K562 (cell line): ENCODE data around the gene ADAM8. TPM values are rescaled to one million over a fixed set of nuclear protein-coding genes. Genes with fewer than 3 reads are reported as not detected.

ENCODE experiments used
- ATAC-seq: fragments of 200-7000 bp; cut with Tn5 transposase; 3 replicates; pipeline ENCODE4 v1.9.1; 2020; ENCODE audit warnings: moderate library complexity
- BruUV-seq: library from RNA; stranded (reverse); fragments of 400-500 nt; replicated peaks from 2 replicates; lab custom pipeline; 2021; lab: Mats Ljungman, UMichigan
- CTCF ChIA-PET: fragments of 300-600 bp; formaldehyde crosslinking; extraction: SDS; loops from one replicate; lab custom pipeline; 2021; ENCODE audit warnings: low intra/inter-chr PET ratio; lab: Yijun Ruan, JAX
- POLR2A ChIA-PET: fragments of 300-600, 350-650 bp; sonication (Branson Sonifier 250); formaldehyde crosslinking; extraction: SDS; loops from one replicate; lab custom pipeline; 2021; ENCODE audit warnings: antibody characterized with exemption, inconsistent platforms; lab: Yijun Ruan, JAX
- DNase-seq, 4 experiments: peaks; one replicate each; pipeline versions ENCODE4 v3.0.0 to v3.0.0-alpha.2; 2011 to 2018; ENCODE audit warnings: low spot score in 3 of 4, mixed read lengths in 3 of 4; ENCODE audit errors: extremely low read depth in 1 of 4
- FAIRE-seq: peaks from 2 replicates; lab custom pipeline; 2011; peaks lifted over from hg19 to GRCh38; lab: Jason Lieb, UNC
- H2AFZ ChIP-seq: 2 replicates; pipeline ENCODE4 v1.6.0; 2011; ENCODE audit warnings: low read depth, low read length, control low read depth, inconsistent platforms
- H3K27ac ChIP-seq: fragments of 200-600 bp; 3 replicates; pipeline ENCODE4 v1.8.0; 2011; ENCODE audit warnings: low read depth, mild to moderate bottlenecking, control low read depth, inconsistent platforms, low read length, moderate library complexity, mixed read lengths; ENCODE audit errors: extremely low read depth
- H3K27me3 ChIP-seq, 2 experiments: fragments of 300-600 bp in 1 of 2; 2 replicates in 1 of 2; 3 replicates in 1 of 2; pipeline versions ENCODE4 v1.6.0 to v1.8.0; 2011; ENCODE audit warnings: inconsistent platforms in 2 of 2, low read length in 2 of 2, mild to moderate bottlenecking in 1 of 2, mixed read lengths in 1 of 2, moderate library complexity in 1 of 2; ENCODE audit not compliant: control insufficient read depth in 2 of 2, insufficient read depth in 2 of 2
- H3K36me3 ChIP-seq: fragments of 300-600 bp; 3 replicates; pipeline ENCODE4 v1.8.0; 2011; ENCODE audit warnings: mild to moderate bottlenecking, low read length, inconsistent platforms; ENCODE audit not compliant: control insufficient read depth, insufficient read depth
- H3K4me1 ChIP-seq, 2 experiments: fragments of 200-600 bp in 1 of 2; replicated peaks in 1 of 2; 2 replicates in 1 of 2; 3 replicates in 1 of 2; pipeline versions ENCODE4 v1.5.1 to v1.8.0; 2011; ENCODE audit warnings: inconsistent platforms in 2 of 2, low read length in 2 of 2, mild to moderate bottlenecking in 1 of 2, mixed read lengths in 1 of 2, moderate library complexity in 1 of 2; ENCODE audit not compliant: control insufficient read depth in 2 of 2, insufficient read depth in 2 of 2
- H3K4me2 ChIP-seq: 2 replicates; pipeline ENCODE4 v1.6.1; 2011; ENCODE audit warnings: low read length, control low read depth, inconsistent platforms, mixed read lengths; ENCODE audit not compliant: insufficient read depth
- H3K4me3 ChIP-seq: fragments of 200-600 bp; sonication (generic), shearing (Covaris generic); 2 replicates; pipeline ENCODE4 v1.5.1; 2016; ENCODE audit warnings: control low read depth, inconsistent platforms
- H3K79me2 ChIP-seq: fragments of 200-600 bp; 3 replicates; pipeline ENCODE4 v1.8.0; 2011; ENCODE audit warnings: low read length, inconsistent platforms; ENCODE audit not compliant: control insufficient read depth, insufficient read depth
- H3K9ac ChIP-seq, 2 experiments: 2 replicates each; pipeline versions ENCODE4 v1.6.0 to v1.6.1; 2011; ENCODE audit warnings: low read depth in 2 of 2, low read length in 2 of 2, control low read depth in 1 of 2, inconsistent platforms in 1 of 2, mild to moderate bottlenecking in 1 of 2, mixed read lengths in 1 of 2; ENCODE audit not compliant: insufficient read depth in 1 of 2
- H3K9me1 ChIP-seq: one replicate; pipeline ENCODE4 v1.6.0; 2011; ENCODE audit warnings: inconsistent platforms, mild to moderate bottlenecking, low read length, moderate library complexity; ENCODE audit not compliant: control insufficient read depth, insufficient read depth
- H3K9me3 ChIP-seq: replicated peaks from 2 replicates; pipeline ENCODE4 v1.5.1; 2011; ENCODE audit warnings: low read depth, low read length, inconsistent platforms; ENCODE audit not compliant: control insufficient read depth, insufficient read depth
- H4K20me1 ChIP-seq: replicated peaks from 2 replicates; pipeline ENCODE4 v1.6.1; 2011; ENCODE audit warnings: low read length, inconsistent platforms, mixed read lengths; ENCODE audit not compliant: control insufficient read depth, insufficient read depth
- ELF2 ChIP-seq: fragments of 250-450 bp; sonication (Bioruptor Pico); IDR thresholded peaks from 2 replicates; pipeline ENCODE4 v1.5.0; 2021; ENCODE audit warnings: mild to moderate bottlenecking
- FOXA1 ChIP-seq: fragments of 450-650 bp; IDR thresholded peaks from 2 replicates; pipeline ENCODE4 v1.6.1; 2016; ENCODE audit warnings: mild to moderate bottlenecking, borderline replicate concordance
- HNRNPLL ChIP-seq: fragments of 200-400 bp; formaldehyde crosslinking; IDR thresholded peaks from 2 replicates; pipeline ENCODE4 v1.6.1; 2017; ENCODE audit warnings: low read length, low read depth, mild to moderate bottlenecking; ENCODE audit not compliant: poor library complexity, severe bottlenecking
- HNRNPUL1 ChIP-seq: fragments of 200-400 bp; formaldehyde crosslinking; IDR thresholded peaks from 2 replicates; pipeline ENCODE4 v1.6.1; 2017; ENCODE audit warnings: low read length
- LARP7 ChIP-seq: fragments of 450-650 bp; IDR thresholded peaks from 2 replicates; pipeline ENCODE4 v1.6.1; 2016
- MCM7 ChIP-seq, 2 experiments: fragments of 450-650 bp; IDR thresholded peaks; 2 replicates each; pipeline ENCODE4 v1.6.1; 2016 to 2018
- NCOA4 ChIP-seq: fragments of 450-650 bp; IDR thresholded peaks from 2 replicates; pipeline ENCODE4 v1.6.1; 2018; ENCODE audit warnings: mild to moderate bottlenecking; ENCODE audit not compliant: partially characterized antibody
- SREBF1 ChIP-seq: fragments of 150-350 bp; IDR thresholded peaks from 2 replicates; pipeline ENCODE4 v1.6.1; 2014; ENCODE audit warnings: antibody characterized with exemption, low read depth, low read length, borderline replicate concordance
- ZKSCAN3 ChIP-seq: fragments of 250-450 bp; sonication (Bioruptor Pico); IDR thresholded peaks from 2 replicates; pipeline ENCODE4 v1.4.0; 2020
- ZNF134 ChIP-seq: fragments of 250-450 bp; sonication (Bioruptor Pico); conservative IDR thresholded peaks from 2 replicates; pipeline ENCODE4 v1.4.0; 2020
- ZNF24 ChIP-seq: fragments of 450-650 bp; IDR thresholded peaks from 2 replicates; pipeline ENCODE4 v1.6.1; 2016
- WGBS: fragments of 100-300 bp; shearing (Covaris generic); methylation state at CpG from one replicate; pipeline ENCODE4 v1.1.6; 2016; ENCODE audit warnings: low coverage, mixed read lengths; ENCODE audit not compliant: insufficient coverage; ENCODE audit errors: missing lambda C conversion rate; 5-methylcytosine and 5-hydroxymethylcytosine counted together
- in situ Hi-C: fragments of 300-500 bp; cut with MboI; formaldehyde crosslinking; loops from 4 replicates; pipeline ENCODE4 v1.15.0; 2018; ENCODE audit warnings: inconsistent platforms, mixed read lengths
- intact Hi-C: fragments of 100-400 bp; cut with micrococcal nuclease; formaldehyde crosslinking; loops from 2 replicates; pipeline ENCODE4 v1.14.2; 2022
- polyA plus RNA-seq, 8 experiments: library from polyadenylated mRNA; depleted of rRNA in 4 of 8; stranded (reverse) in 5 of 8; unstranded in 3 of 8; fragments of >200 nt; fragmentation: Nextera tagmentation in 2 of 8; fragmentation: Illumina TruSeq in 1 of 8; extraction: Ambion mirVana in 2 of 8; extraction: Trizol in 1 of 8; gene quantifications; 2 replicates each; pipeline versions ENCODE4 v1.2.1 to v1.2.3, GENCODE V29; 2011 to 2014; ENCODE audit warnings: inconsistent platforms in 1 of 8, missing spikeins in 1 of 8
- total RNA-seq, 7 experiments: library from RNA; depleted of rRNA in 6 of 7; stranded (reverse); fragments of >200 nt in 6 of 7; fragmentation: Illumina TruSeq in 2 of 7; extraction: Trizol in 2 of 7; gene quantifications; 2 replicates each; pipeline versions ENCODE4 v1.2.1 to v1.2.3, GENCODE V29; 2011 to 2021; ENCODE audit warnings: low replicate concordance in 1 of 7
- TF ChIP-seq, protein P1 (sequence below): sonication (generic); formaldehyde crosslinking; IDR thresholded peaks from 2 replicates; pipeline ENCODE4 v1.9.0; 2022; ENCODE audit warnings: mild to moderate bottlenecking, missing genetic modification reagents
- TF ChIP-seq, protein P2 (sequence below): sonication (generic); formaldehyde crosslinking; IDR thresholded peaks from 2 replicates; pipeline ENCODE4 v1.8.1; 2022; ENCODE audit warnings: missing genetic modification reagents
- TF ChIP-seq, protein P3 (sequence below): sonication (generic); IDR thresholded peaks from 2 replicates; pipeline ENCODE4 v1.6.1; 2016
- TF ChIP-seq, protein P4 (sequence below): sonication (generic); formaldehyde crosslinking; IDR thresholded peaks from 2 replicates; pipeline ENCODE4 v1.8.0; 2022; ENCODE audit warnings: mild to moderate bottlenecking, missing genetic modification reagents
- TF ChIP-seq, protein P5 (sequence below): sonication (generic); formaldehyde crosslinking; IDR thresholded peaks from 2 replicates; pipeline ENCODE4 v1.4.0; 2020; ENCODE audit warnings: mild to moderate bottlenecking, missing genetic modification reagents

ADAM8 gene
- total and polyA plus RNA-seq, 9 of the 15 experiments (the other 6 are each of a cell fraction or from before 2014, with no cell fraction given) = 0.07 to 7.0 (median 1.1) TPM

DNA sequence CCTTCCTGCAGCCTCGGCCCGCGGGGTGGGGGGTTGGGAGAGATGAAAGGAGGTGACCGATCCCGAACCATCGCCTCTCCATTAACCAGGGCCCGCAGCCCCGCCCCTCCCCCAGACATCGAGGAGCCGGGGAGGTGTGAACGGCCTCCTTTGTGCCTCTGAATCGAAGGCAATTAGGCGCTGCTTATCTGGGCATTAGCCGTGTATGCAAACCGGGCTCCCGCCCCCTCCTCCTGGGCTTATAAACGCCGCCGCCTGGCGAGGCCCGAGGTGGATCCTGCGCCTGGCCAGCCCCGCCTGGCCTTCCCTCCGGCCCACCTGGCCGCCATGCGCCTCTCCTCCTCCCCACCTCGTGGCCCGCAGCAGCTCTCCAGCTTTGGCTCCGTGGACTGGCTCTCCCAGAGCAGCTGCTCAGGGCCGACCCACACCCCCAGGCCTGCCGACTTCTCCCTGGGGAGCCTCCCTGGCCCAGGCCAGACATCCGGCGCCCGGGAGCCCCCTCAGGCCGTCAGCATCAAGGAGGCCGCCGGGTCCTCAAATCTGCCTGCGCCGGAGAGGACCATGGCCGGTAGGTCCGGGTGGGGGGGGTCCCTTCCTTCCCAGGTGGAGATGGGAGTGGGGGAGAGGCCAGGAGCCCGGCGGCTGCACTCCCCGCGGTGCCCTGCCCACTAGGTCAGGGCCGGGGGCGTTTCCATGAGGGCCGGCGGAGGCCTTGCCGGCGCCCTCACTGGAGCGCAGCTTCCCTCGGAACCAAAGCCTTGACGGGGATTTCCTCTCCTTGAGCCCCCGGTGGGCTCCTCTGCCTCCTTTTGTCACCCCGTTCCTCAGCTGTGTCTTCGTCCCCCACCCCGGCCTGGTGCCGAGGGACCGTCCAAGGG is 38.8 kb downstream of the ADAM8 start, which contains the start of gene VENTX:
VENTX (plus strand) TSS at position 268 of the 878 bp plus-strand sequence; CDS start at position 328, 60 bp downstream.
- Histone ChIP-seq H3K9ac (no peak within 1 kb of the TSS), H4K20me1 (no peaks in the 10 kb centered on the region), H2AFZ (no peak within 1 kb of the TSS), H3K4me3 (no peak within 1 kb of the TSS), H3K9me1 (no peaks in the 10 kb centered on the region), H3K79me2 (no peaks in the 10 kb centered on the region), H3K9me3 (no peaks in the 10 kb centered on the region), H3K4me1 (peaks cover under 1 to 52% of the 10 kb centered on the region in 2 experiments), H3K36me3 (no peaks in the 10 kb centered on the region), H3K4me2 (no peak within 1 kb of the TSS), H3K27ac (no peak within 1 kb of the TSS), H3K27me3 (no peaks in the 10 kb centered on the region)
- ChIA-PET CTCF (no interaction called here), POLR2A (no interaction called here)
- no peak for DNase-seq
- in situ Hi-C loops = no loop called here
- no TSS peak for BruUV-seq
- no peak for ATAC-seq
- WGBS = 42% methylated on average over 8 of the region's 60 CpGs
- no peak for FAIRE-seq
- intact Hi-C loops = no loop called here
- TF ChIP-seq SREBF1 = no peak
- no peak for TF ChIP-seq ZNF134 (CRISPR knock-in tag)
- no peak for TF ChIP-seq NCOA4
- no peak for TF ChIP-seq ZNF24
- TF ChIP-seq, protein P1, sequence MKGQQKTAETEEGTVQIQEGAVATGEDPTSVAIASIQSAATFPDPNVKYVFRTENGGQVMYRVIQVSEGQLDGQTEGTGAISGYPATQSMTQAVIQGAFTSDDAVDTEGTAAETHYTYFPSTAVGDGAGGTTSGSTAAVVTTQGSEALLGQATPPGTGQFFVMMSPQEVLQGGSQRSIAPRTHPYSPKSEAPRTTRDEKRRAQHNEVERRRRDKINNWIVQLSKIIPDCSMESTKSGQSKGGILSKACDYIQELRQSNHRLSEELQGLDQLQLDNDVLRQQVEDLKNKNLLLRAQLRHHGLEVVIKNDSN = no peak
- no peak for TF ChIP-seq HNRNPLL
- TF ChIP-seq, protein P2, sequence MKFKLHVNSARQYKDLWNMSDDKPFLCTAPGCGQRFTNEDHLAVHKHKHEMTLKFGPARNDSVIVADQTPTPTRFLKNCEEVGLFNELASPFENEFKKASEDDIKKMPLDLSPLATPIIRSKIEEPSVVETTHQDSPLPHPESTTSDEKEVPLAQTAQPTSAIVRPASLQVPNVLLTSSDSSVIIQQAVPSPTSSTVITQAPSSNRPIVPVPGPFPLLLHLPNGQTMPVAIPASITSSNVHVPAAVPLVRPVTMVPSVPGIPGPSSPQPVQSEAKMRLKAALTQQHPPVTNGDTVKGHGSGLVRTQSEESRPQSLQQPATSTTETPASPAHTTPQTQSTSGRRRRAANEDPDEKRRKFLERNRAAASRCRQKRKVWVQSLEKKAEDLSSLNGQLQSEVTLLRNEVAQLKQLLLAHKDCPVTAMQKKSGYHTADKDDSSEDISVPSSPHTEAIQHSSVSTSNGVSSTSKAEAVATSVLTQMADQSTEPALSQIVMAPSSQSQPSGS (CRISPR knock-in tag) = no peak
- TF ChIP-seq, protein P3, sequence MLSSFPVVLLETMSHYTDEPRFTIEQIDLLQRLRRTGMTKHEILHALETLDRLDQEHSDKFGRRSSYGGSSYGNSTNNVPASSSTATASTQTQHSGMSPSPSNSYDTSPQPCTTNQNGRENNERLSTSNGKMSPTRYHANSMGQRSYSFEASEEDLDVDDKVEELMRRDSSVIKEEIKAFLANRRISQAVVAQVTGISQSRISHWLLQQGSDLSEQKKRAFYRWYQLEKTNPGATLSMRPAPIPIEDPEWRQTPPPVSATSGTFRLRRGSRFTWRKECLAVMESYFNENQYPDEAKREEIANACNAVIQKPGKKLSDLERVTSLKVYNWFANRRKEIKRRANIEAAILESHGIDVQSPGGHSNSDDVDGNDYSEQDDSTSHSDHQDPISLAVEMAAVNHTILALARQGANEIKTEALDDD = no peak
- no peak for TF ChIP-seq ELF2 (CRISPR knock-in tag)
- no peak for TF ChIP-seq FOXA1
- TF ChIP-seq LARP7 = no peak
- no peak for TF ChIP-seq MCM7 (IDR thresholded peaks at IDR 0.05)
- TF ChIP-seq HNRNPUL1 = no peak
- TF ChIP-seq ZKSCAN3 (CRISPR knock-in tag) = no peak
- TF ChIP-seq, protein P4, sequence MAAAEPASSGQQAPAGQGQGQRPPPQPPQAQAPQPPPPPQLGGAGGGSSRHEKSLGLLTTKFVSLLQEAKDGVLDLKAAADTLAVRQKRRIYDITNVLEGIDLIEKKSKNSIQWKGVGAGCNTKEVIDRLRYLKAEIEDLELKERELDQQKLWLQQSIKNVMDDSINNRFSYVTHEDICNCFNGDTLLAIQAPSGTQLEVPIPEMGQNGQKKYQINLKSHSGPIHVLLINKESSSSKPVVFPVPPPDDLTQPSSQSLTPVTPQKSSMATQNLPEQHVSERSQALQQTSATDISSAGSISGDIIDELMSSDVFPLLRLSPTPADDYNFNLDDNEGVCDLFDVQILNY (CRISPR knock-in tag) = no peak
- TF ChIP-seq, protein P5, sequence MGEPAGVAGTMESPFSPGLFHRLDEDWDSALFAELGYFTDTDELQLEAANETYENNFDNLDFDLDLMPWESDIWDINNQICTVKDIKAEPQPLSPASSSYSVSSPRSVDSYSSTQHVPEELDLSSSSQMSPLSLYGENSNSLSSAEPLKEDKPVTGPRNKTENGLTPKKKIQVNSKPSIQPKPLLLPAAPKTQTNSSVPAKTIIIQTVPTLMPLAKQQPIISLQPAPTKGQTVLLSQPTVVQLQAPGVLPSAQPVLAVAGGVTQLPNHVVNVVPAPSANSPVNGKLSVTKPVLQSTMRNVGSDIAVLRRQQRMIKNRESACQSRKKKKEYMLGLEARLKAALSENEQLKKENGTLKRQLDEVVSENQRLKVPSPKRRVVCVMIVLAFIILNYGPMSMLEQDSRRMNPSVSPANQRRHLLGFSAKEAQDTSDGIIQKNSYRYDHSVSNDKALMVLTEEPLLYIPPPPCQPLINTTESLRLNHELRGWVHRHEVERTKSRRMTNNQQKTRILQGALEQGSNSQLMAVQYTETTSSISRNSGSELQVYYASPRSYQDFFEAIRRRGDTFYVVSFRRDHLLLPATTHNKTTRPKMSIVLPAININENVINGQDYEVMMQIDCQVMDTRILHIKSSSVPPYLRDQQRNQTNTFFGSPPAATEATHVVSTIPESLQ = no peak
